Liver (tissue), 9 donors: ENCODE data around the gene TRPM1. TPM values are rescaled to one million over a fixed set of nuclear protein-coding genes. Genes with fewer than 3 reads are reported as not detected.

Experiments
- DNase-seq: peaks from one replicate; pipeline ENCODE4 v3.0.0-alpha.2; 2017; ENCODE audit warnings: low spot score
- H3K27ac ChIP-seq, 2 donors: one replicate each; pipeline ENCODE4 v1.7.0; 2013; ENCODE audit warnings: inconsistent platforms in 2 of 2, low read length in 2 of 2, control low read depth in 1 of 2, low read depth in 1 of 2, mild to moderate bottlenecking in 1 of 2
- H3K27me3 ChIP-seq, 4 donors: one replicate each; pipeline versions ENCODE4 v1.6.1 to v1.7.0; 2013; ENCODE audit warnings: low read length in 3 of 4, inconsistent platforms in 1 of 4, mild to moderate bottlenecking in 1 of 4, moderate library complexity in 1 of 4; ENCODE audit not compliant: control insufficient read depth in 4 of 4, insufficient read depth in 4 of 4
- H3K36me3 ChIP-seq, 4 donors: one replicate each; pipeline versions ENCODE4 v1.6.1 to v1.7.0; 2013; ENCODE audit warnings: low read length in 3 of 4, mild to moderate bottlenecking in 3 of 4, low read depth in 1 of 4, moderate library complexity in 1 of 4; ENCODE audit not compliant: control insufficient read depth in 4 of 4, insufficient read depth in 3 of 4
- H3K4me1 ChIP-seq, 4 donors: one replicate each; pipeline versions ENCODE4 v1.6.1 to v1.7.0; 2013; ENCODE audit warnings: low read length in 3 of 4, mild to moderate bottlenecking in 3 of 4, moderate library complexity in 1 of 4; ENCODE audit not compliant: control insufficient read depth in 4 of 4, insufficient read depth in 4 of 4
- H3K4me3 ChIP-seq, 3 donors: one replicate each; pipeline versions ENCODE4 v1.6.1 to v1.7.0; 2013; ENCODE audit warnings: low read length in 3 of 3, control low read depth in 1 of 3, low read depth in 1 of 3, mild to moderate bottlenecking in 1 of 3
- H3K9ac ChIP-seq, 2 donors: one replicate each; pipeline ENCODE4 v1.7.0; 2013; ENCODE audit warnings: low read length in 2 of 2, mild to moderate bottlenecking in 2 of 2, moderate library complexity in 2 of 2, control low read depth in 1 of 2, low read depth in 1 of 2
- H3K9me3 ChIP-seq, 4 donors: one replicate each; pipeline versions ENCODE4 v1.6.1 to v1.7.0; 2013; ENCODE audit warnings: low read length in 3 of 4; ENCODE audit not compliant: control insufficient read depth in 4 of 4
- EGR1 ChIP-seq, 2 donors: IDR thresholded peaks; 2 replicates each; pipeline ENCODE4 v1.6.1; 2016 to 2018; ENCODE audit warnings: antibody characterized with exemption in 2 of 2, low read depth in 2 of 2
- FOXA1 ChIP-seq: IDR thresholded peaks from 2 replicates; pipeline ENCODE4 v1.6.1; 2016; ENCODE audit warnings: antibody characterized with exemption
- FOXA2 ChIP-seq: IDR thresholded peaks from 2 replicates; pipeline ENCODE4 v1.6.1; 2016; ENCODE audit warnings: antibody characterized with exemption
- GABPA ChIP-seq, 2 donors: IDR thresholded peaks in 1 of 2; conservative IDR thresholded peaks in 1 of 2; 2 replicates each; pipeline ENCODE4 v1.6.1; 2016; ENCODE audit warnings: antibody characterized with exemption in 2 of 2, mild to moderate bottlenecking in 1 of 2, moderate library complexity in 1 of 2
- HNF4A ChIP-seq, 2 donors: conservative IDR thresholded peaks; 2 replicates each; pipeline ENCODE4 v1.6.1; 2016; ENCODE audit warnings: antibody characterized with exemption in 2 of 2, mild to moderate bottlenecking in 2 of 2
- HNF4G ChIP-seq: IDR thresholded peaks from 2 replicates; pipeline ENCODE4 v1.6.1; 2016; ENCODE audit warnings: antibody characterized with exemption
- JUND ChIP-seq, 2 donors: IDR thresholded peaks; 2 replicates each; pipeline ENCODE4 v1.6.1; 2016; ENCODE audit warnings: antibody characterized with exemption in 2 of 2
- NR2F2 ChIP-seq: IDR thresholded peaks from 2 replicates; pipeline ENCODE4 v1.6.1; 2016; ENCODE audit warnings: antibody characterized with exemption
- RAD21 ChIP-seq, 2 donors: IDR thresholded peaks; 2 replicates each; pipeline ENCODE4 v1.6.1; 2016; ENCODE audit warnings: antibody characterized with exemption in 2 of 2, mild to moderate bottlenecking in 2 of 2
- RXRA ChIP-seq, 2 donors: IDR thresholded peaks; 2 replicates each; pipeline ENCODE4 v1.6.1; 2017 to 2018; ENCODE audit warnings: antibody characterized with exemption in 2 of 2, mild to moderate bottlenecking in 1 of 2
- SP1 ChIP-seq: IDR thresholded peaks from 2 replicates; pipeline ENCODE4 v1.6.1; 2018; ENCODE audit warnings: antibody characterized with exemption, mild to moderate bottlenecking
- TAF1 ChIP-seq: conservative IDR thresholded peaks from 2 replicates; pipeline ENCODE4 v1.6.1; 2016; ENCODE audit warnings: antibody characterized with exemption, mild to moderate bottlenecking
- YY1 ChIP-seq: IDR thresholded peaks from 2 replicates; pipeline ENCODE4 v1.6.1; 2016; ENCODE audit warnings: antibody characterized with exemption, mild to moderate bottlenecking
- WGBS: extraction: QIAGEN DNeasy Blood & Tissue Kit; methylation state at CpG from one replicate; pipeline ENCODE4 v1.1.7; 2013; 5-methylcytosine and 5-hydroxymethylcytosine counted together
- polyA plus RNA-seq, 2 donors: library from polyadenylated mRNA; stranded (reverse) in 1 of 2; unstranded in 1 of 2; fragments of 200-250 nt in 1 of 2; fragments of >200 nt in 1 of 2; fragmentation: Nextera tagmentation in 1 of 2; extraction: Ambion mirVana in 1 of 2; gene quantifications; one replicate each; pipeline versions ENCODE4 v1.2.1 to v1.2.3, GENCODE V29; 2013 to 2015
- total RNA-seq, 2 donors: library from RNA; depleted of rRNA; stranded (reverse); fragments of >200 nt; gene quantifications; one replicate each; pipeline ENCODE4 v1.2.3, GENCODE V29; 2014
- TF ChIP-seq, protein P1 (sequence below): fragments of 150-350 bp; IDR thresholded peaks from 2 replicates; pipeline ENCODE4 v1.5.1; 2017; ENCODE audit warnings: improper control_type of control experiment, low read depth, low read length; ENCODE audit not compliant: missing input control
- TF ChIP-seq, protein P2 (sequence below): IDR thresholded peaks from 2 replicates; pipeline ENCODE4 v1.6.1; 2016; ENCODE audit warnings: antibody characterized with exemption, mild to moderate bottlenecking
- TF ChIP-seq, protein P3 (sequence below): IDR thresholded peaks from 2 replicates; pipeline ENCODE4 v1.6.1; 2016; ENCODE audit warnings: antibody characterized with exemption
- TF ChIP-seq, protein P4 (sequence below): IDR thresholded peaks from 2 replicates; pipeline ENCODE4 v1.6.1; 2016; ENCODE audit warnings: antibody characterized with exemption
- TF ChIP-seq, protein P5 (sequence below): IDR thresholded peaks from 2 replicates; pipeline ENCODE4 v1.6.1; 2016; ENCODE audit warnings: antibody characterized with exemption
- donor health status: healthy.
- donor health status: healthy.
- donor health status: healthy.
- donor health status: healthy.
- donor health status: healthy.

Gene TRPM1
- total and polyA plus RNA-seq, 4 donors: not detected

DNA sequence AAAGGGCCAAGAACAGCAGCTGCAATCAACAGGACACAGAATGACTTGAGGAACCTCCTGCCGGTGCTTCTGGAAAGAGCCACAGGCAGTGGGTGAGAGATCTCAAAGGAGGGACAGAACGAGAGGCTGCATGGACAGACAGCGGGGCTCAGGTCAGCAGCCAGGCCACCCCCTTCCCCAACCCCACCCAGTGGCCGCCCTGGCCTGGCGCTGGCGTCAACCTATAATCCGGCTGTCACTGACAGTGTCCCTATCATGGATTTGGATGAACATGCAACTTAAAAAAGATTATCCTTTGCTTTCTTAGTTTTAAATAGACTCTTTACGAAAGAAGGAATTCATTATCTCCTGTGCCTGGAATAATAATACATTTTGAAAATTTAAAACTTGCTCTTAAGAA lies 54.1 kb downstream of the TRPM1 start:
- TF ChIP-seq RAD21 (IDR thresholded peaks at IDR 0.05): no peak
- TF ChIP-seq, protein P1, sequence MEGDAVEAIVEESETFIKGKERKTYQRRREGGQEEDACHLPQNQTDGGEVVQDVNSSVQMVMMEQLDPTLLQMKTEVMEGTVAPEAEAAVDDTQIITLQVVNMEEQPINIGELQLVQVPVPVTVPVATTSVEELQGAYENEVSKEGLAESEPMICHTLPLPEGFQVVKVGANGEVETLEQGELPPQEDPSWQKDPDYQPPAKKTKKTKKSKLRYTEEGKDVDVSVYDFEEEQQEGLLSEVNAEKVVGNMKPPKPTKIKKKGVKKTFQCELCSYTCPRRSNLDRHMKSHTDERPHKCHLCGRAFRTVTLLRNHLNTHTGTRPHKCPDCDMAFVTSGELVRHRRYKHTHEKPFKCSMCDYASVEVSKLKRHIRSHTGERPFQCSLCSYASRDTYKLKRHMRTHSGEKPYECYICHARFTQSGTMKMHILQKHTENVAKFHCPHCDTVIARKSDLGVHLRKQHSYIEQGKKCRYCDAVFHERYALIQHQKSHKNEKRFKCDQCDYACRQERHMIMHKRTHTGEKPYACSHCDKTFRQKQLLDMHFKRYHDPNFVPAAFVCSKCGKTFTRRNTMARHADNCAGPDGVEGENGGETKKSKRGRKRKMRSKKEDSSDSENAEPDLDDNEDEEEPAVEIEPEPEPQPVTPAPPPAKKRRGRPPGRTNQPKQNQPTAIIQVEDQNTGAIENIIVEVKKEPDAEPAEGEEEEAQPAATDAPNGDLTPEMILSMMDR: no peak
- TF ChIP-seq YY1: no peak
- no peak for TF ChIP-seq HNF4G
- no peak for TF ChIP-seq HNF4A (conservative IDR thresholded peaks at IDR 0.05)
- no peak for TF ChIP-seq TAF1
- TF ChIP-seq, protein P2, sequence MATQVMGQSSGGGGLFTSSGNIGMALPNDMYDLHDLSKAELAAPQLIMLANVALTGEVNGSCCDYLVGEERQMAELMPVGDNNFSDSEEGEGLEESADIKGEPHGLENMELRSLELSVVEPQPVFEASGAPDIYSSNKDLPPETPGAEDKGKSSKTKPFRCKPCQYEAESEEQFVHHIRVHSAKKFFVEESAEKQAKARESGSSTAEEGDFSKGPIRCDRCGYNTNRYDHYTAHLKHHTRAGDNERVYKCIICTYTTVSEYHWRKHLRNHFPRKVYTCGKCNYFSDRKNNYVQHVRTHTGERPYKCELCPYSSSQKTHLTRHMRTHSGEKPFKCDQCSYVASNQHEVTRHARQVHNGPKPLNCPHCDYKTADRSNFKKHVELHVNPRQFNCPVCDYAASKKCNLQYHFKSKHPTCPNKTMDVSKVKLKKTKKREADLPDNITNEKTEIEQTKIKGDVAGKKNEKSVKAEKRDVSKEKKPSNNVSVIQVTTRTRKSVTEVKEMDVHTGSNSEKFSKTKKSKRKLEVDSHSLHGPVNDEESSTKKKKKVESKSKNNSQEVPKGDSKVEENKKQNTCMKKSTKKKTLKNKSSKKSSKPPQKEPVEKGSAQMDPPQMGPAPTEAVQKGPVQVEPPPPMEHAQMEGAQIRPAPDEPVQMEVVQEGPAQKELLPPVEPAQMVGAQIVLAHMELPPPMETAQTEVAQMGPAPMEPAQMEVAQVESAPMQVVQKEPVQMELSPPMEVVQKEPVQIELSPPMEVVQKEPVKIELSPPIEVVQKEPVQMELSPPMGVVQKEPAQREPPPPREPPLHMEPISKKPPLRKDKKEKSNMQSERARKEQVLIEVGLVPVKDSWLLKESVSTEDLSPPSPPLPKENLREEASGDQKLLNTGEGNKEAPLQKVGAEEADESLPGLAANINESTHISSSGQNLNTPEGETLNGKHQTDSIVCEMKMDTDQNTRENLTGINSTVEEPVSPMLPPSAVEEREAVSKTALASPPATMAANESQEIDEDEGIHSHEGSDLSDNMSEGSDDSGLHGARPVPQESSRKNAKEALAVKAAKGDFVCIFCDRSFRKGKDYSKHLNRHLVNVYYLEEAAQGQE: no peak
- TF ChIP-seq RXRA (IDR thresholded peaks at IDR 0.05): no peak
- TF ChIP-seq JUND (IDR thresholded peaks at IDR 0.05): no peak
- TF ChIP-seq FOXA1: no peak
- TF ChIP-seq NR2F2: no peak
- TF ChIP-seq SP1: no peak
- Histone ChIP-seq H3K4me3 (no peak overlapping the region), H3K4me1 (no peaks in the 10 kb centered on the region), H3K9ac (no peak overlapping the region), H3K9me3 (no peaks in the 10 kb centered on the region), H3K27ac (no peak overlapping the region), H3K27me3 (no peaks in the 10 kb centered on the region), H3K36me3 (no peaks in the 10 kb centered on the region)
- DNase-seq: no peak
- 94% methylated on average over 8 of the region's 8 CpGs for WGBS

DNA sequence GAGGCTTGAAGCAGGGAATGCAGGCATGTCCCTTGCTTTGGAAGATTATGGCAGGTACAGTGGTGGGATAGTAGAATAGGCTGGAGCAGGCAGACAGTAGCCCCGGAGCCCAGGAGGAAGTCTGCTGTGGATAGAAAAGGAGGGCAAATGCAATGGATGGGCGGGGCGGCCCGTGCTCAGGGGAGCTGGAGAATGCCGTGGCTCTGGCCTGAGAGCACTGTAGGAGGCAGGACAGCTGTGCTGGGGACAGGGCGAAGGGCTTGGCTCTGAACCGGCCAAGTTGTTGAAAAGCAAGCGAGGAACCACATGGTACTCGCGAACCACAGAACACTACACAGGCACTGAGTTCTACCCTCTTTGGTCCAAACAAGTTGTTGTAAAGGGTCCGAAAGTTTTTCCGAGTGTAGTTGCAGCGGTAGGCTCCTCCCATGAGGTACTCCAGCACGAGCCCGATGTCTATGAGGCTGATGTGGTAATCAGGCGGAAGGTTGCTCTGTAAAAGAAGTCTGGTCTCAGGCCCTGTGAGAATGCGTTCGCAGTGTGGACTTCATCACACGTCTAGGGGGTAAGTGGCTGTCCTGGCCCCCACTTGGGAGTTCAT lies 54.7 kb downstream of the TRPM1 start:
- H3K27me3 ChIP-seq: no peaks in the 10 kb centered on the region
- no peak overlapping the region for H3K9ac ChIP-seq
- no peaks in the 10 kb centered on the region for H3K9me3 ChIP-seq
- 91% methylated on average over 19 of the region's 19 CpGs for WGBS
- H3K4me3 ChIP-seq: no peak overlapping the region
- no peak overlapping the region for H3K27ac ChIP-seq
- no peak for DNase-seq
- H3K4me1 ChIP-seq: no peaks in the 10 kb centered on the region
- H3K36me3 ChIP-seq: no peaks in the 10 kb centered on the region
- TF ChIP-seq, protein P3, sequence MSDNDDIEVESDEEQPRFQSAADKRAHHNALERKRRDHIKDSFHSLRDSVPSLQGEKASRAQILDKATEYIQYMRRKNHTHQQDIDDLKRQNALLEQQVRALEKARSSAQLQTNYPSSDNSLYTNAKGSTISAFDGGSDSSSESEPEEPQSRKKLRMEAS: no peak
- no peak for TF ChIP-seq GABPA (IDR thresholded peaks at IDR 0.05 in 1 of 2, conservative IDR thresholded peaks at IDR 0.05 in 1 of 2)
- TF ChIP-seq SP1: no peak
- no peak for TF ChIP-seq TAF1
- no peak for TF ChIP-seq EGR1 (IDR thresholded peaks at IDR 0.05; ENCODE audit: low read depth in 2 of 2)
- no peak for TF ChIP-seq RXRA (IDR thresholded peaks at IDR 0.05)
- TF ChIP-seq YY1: no peak
- TF ChIP-seq, protein P2: no peak
- TF ChIP-seq NR2F2: no peak
- no peak for TF ChIP-seq FOXA2
- no peak for TF ChIP-seq HNF4A (conservative IDR thresholded peaks at IDR 0.05)
- TF ChIP-seq, protein P4, sequence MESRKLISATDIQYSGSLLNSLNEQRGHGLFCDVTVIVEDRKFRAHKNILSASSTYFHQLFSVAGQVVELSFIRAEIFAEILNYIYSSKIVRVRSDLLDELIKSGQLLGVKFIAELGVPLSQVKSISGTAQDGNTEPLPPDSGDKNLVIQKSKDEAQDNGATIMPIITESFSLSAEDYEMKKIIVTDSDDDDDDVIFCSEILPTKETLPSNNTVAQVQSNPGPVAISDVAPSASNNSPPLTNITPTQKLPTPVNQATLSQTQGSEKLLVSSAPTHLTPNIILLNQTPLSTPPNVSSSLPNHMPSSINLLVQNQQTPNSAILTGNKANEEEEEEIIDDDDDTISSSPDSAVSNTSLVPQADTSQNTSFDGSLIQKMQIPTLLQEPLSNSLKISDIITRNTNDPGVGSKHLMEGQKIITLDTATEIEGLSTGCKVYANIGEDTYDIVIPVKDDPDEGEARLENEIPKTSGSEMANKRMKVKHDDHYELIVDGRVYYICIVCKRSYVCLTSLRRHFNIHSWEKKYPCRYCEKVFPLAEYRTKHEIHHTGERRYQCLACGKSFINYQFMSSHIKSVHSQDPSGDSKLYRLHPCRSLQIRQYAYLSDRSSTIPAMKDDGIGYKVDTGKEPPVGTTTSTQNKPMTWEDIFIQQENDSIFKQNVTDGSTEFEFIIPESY: no peak
- TF ChIP-seq JUND (IDR thresholded peaks at IDR 0.05): no peak
- TF ChIP-seq, protein P5, sequence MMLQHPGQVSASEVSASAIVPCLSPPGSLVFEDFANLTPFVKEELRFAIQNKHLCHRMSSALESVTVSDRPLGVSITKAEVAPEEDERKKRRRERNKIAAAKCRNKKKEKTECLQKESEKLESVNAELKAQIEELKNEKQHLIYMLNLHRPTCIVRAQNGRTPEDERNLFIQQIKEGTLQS: no peak
- no peak for TF ChIP-seq RAD21 (IDR thresholded peaks at IDR 0.05)
- no peak for TF ChIP-seq FOXA1
